Neuronal stem cell (in vitro differentiated cells): Measurements from ENCODE around the gene SMARCA5.

Experiments
- DNase-seq: peaks from one replicate; pipeline ENCODE4 v3.0.0-alpha.2; 2013; ENCODE audit warnings: low spot score
- H2AFZ ChIP-seq: one replicate; pipeline ENCODE4 v1.6.1; 2013; ENCODE audit warnings: mild to moderate bottlenecking, low read length, inconsistent platforms
- H2AK5ac ChIP-seq: 2 replicates; pipeline ENCODE4 v1.6.1; 2013; ENCODE audit warnings: low read depth, mild to moderate bottlenecking, inconsistent platforms, low read length, moderate library complexity, mixed read lengths
- H2BK120ac ChIP-seq: 2 replicates; pipeline ENCODE4 v1.6.1; 2013; ENCODE audit warnings: low read depth, mild to moderate bottlenecking, inconsistent platforms, low read length, moderate library complexity, mixed read lengths
- H2BK12ac ChIP-seq: one replicate; pipeline ENCODE4 v1.6.1; 2013; ENCODE audit warnings: low read length, inconsistent platforms
- H2BK15ac ChIP-seq: 2 replicates; pipeline ENCODE4 v1.6.1; 2013; ENCODE audit warnings: mild to moderate bottlenecking, low read length, inconsistent platforms, mixed read lengths
- H2BK5ac ChIP-seq: one replicate; pipeline ENCODE4 v1.6.1; 2013; ENCODE audit warnings: inconsistent platforms, mild to moderate bottlenecking, low read length, moderate library complexity
- H3K14ac ChIP-seq: one replicate; pipeline ENCODE4 v1.6.1; 2013; ENCODE audit warnings: low read length, inconsistent platforms
- H3K18ac ChIP-seq: 2 replicates; pipeline ENCODE4 v1.6.1; 2013; ENCODE audit warnings: low read length, inconsistent platforms
- H3K23ac ChIP-seq: 2 replicates; pipeline ENCODE4 v1.6.1; 2013; ENCODE audit warnings: low read depth, mild to moderate bottlenecking, mixed read lengths, low read length, inconsistent platforms; ENCODE audit not compliant: poor library complexity
- H3K27ac ChIP-seq: replicated peaks from 3 replicates; pipeline ENCODE4 v1.5.1; 2013; ENCODE audit warnings: low read length, inconsistent platforms
- H3K27me3 ChIP-seq, 3 experiments: 2 replicates each; pipeline ENCODE4 v1.6.1; 2013; ENCODE audit warnings: low read length in 3 of 3, mild to moderate bottlenecking in 2 of 3, inconsistent platforms in 1 of 3, low read depth in 1 of 3, mixed read lengths in 1 of 3, moderate library complexity in 1 of 3; ENCODE audit not compliant: control insufficient read depth in 3 of 3, insufficient read depth in 3 of 3
- H3K36me3 ChIP-seq, 2 donors: replicated peaks in 1 of 2; 2 replicates each; pipeline ENCODE4 v1.6.1; 2013; ENCODE audit warnings: low read length in 2 of 2; ENCODE audit not compliant: control insufficient read depth in 2 of 2, insufficient read depth in 2 of 2
- H3K4ac ChIP-seq: 2 replicates; pipeline ENCODE4 v1.6.1; 2013; ENCODE audit warnings: inconsistent platforms, mild to moderate bottlenecking, low read length, moderate library complexity
- H3K4me1 ChIP-seq, 2 donors: 1 replicate in 1 of 2; 2 replicates in 1 of 2; pipeline ENCODE4 v1.6.1; 2013; ENCODE audit warnings: low read length in 2 of 2, low read depth in 1 of 2; ENCODE audit not compliant: control insufficient read depth in 2 of 2, insufficient read depth in 1 of 2
- H3K4me2 ChIP-seq: one replicate; pipeline ENCODE4 v1.6.1; 2013; ENCODE audit warnings: mild to moderate bottlenecking, low read length, inconsistent platforms; ENCODE audit not compliant: insufficient read depth, poor library complexity, severe bottlenecking
- H3K4me3 ChIP-seq, 2 donors: 2 replicates each; pipeline ENCODE4 v1.5.1; 2013; ENCODE audit warnings: low read length in 2 of 2, mild to moderate bottlenecking in 2 of 2, inconsistent platforms in 1 of 2, moderate library complexity in 1 of 2
- H3K79me1 ChIP-seq: one replicate; pipeline ENCODE4 v1.6.1; 2013; ENCODE audit warnings: low read depth, mild to moderate bottlenecking, inconsistent platforms, low read length, moderate library complexity
- H3K9ac ChIP-seq: one replicate; pipeline ENCODE4 v1.6.1; 2013; ENCODE audit warnings: mild to moderate bottlenecking, low read depth, low read length, inconsistent platforms; ENCODE audit not compliant: poor library complexity
- H3K9me3 ChIP-seq, 2 donors: replicated peaks in 1 of 2; 2 replicates each; pipeline versions ENCODE3 to v1.6.1; 2013; ENCODE audit warnings: low read length in 2 of 2, mild to moderate bottlenecking in 2 of 2, inconsistent platforms in 1 of 2, low read depth in 1 of 2, mixed read lengths in 1 of 2, moderate library complexity in 1 of 2; ENCODE audit not compliant: control insufficient read depth in 2 of 2, insufficient read depth in 1 of 2
- H4K8ac ChIP-seq: one replicate; pipeline ENCODE4 v1.6.1; 2013; ENCODE audit warnings: low read depth, mild to moderate bottlenecking, inconsistent platforms, low read length, moderate library complexity
- H4K91ac ChIP-seq: one replicate; pipeline ENCODE4 v1.6.1; 2013; ENCODE audit warnings: low read length, low read depth, mild to moderate bottlenecking, inconsistent platforms; ENCODE audit not compliant: poor library complexity
- WGBS, 2 donors: extraction: QIAGEN DNeasy Blood & Tissue Kit; methylation state at CpG; one replicate each; pipeline ENCODE4 v1.1.7; 2013; ENCODE audit warnings: missing lambda C conversion rate in 2 of 2, mixed read lengths in 1 of 2; ENCODE audit not compliant: insufficient read length in 2 of 2, insufficient replicate concordance in 1 of 2; ENCODE audit errors: extremely low coverage in 2 of 2; 5-methylcytosine and 5-hydroxymethylcytosine counted together

SMARCA5 gene

DNA sequence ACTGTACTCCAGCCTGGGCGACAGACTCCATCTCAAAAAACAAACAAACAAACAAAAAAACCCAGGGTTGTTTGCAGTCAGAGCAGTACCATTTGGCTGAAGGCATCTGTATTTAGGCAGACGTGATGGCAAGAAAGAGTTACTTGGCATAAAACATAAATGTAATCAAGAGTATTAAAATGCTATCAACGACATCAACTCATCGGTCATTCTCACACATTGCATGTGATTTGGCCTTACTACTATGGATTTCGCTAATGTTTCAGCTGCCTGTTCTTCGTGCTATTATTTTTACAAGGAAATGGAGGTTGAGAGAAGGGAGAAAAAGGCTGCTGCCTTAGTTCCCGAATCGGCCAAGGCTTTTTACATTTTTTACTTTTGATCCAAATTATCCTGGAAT lies 15.5 kb upstream of the SMARCA5 start:
- no peak overlapping the region for H3K9ac ChIP-seq
- H3K4me1 ChIP-seq, result no peaks in the 10 kb centered on the region
- no peak overlapping the region for H3K27ac ChIP-seq
- WGBS, 2 donors, result no CpG with 5 or more reads among the region's 8 CpGs
- no peak overlapping the region for H3K23ac ChIP-seq
- H4K91ac ChIP-seq, result no peak overlapping the region
- no peak overlapping the region for H3K14ac ChIP-seq
- no peaks in the 10 kb centered on the region for H3K79me1 ChIP-seq
- no peak overlapping the region for H4K8ac ChIP-seq
- no peak overlapping the region for H2BK120ac ChIP-seq
- no peak overlapping the region for H2BK5ac ChIP-seq
- H3K4ac ChIP-seq, result no peak overlapping the region
- no peak overlapping the region for H2AFZ ChIP-seq
- no peak for DNase-seq
- H2AK5ac ChIP-seq, result no peak overlapping the region
- H3K4me3 ChIP-seq, result no peak overlapping the region
- H2BK15ac ChIP-seq, result no peak overlapping the region
- H3K9me3 ChIP-seq, result no peaks in the 10 kb centered on the region
- H3K18ac ChIP-seq, result no peak overlapping the region
- no peak overlapping the region for H3K4me2 ChIP-seq
- H3K36me3 ChIP-seq, result no peaks in the 10 kb centered on the region
- H3K27me3 ChIP-seq, result no peaks in the 10 kb centered on the region
- no peak overlapping the region for H2BK12ac ChIP-seq

- Histone ChIP-seq H3K4me1 (no peaks in the 10 kb centered on the region), H3K14ac (no peak overlapping the region), H3K79me1 (no peaks in the 10 kb centered on the region), H3K4me2 (no peak overlapping the region), H3K36me3 (no peaks in the 10 kb centered on the region), H3K9me3 (no peaks in the 10 kb centered on the region), H3K4ac (no peak overlapping the region), H2AFZ (no peak overlapping the region), H2AK5ac (no peak overlapping the region), H2BK120ac (no peak overlapping the region), H3K27ac (no peak overlapping the region), H2BK15ac (no peak overlapping the region), H2BK5ac (no peak overlapping the region), H3K9ac (no peak overlapping the region), H3K23ac (no peak overlapping the region), H3K27me3 (no peaks in the 10 kb centered on the region), H4K91ac (no peak overlapping the region), H4K8ac (no peak overlapping the region), H3K18ac (no peak overlapping the region), H3K4me3 (no peak overlapping the region), H2BK12ac (no peak overlapping the region)
- DNase-seq, result no peak
- no CpG with 5 or more reads among the region's 1 CpG for WGBS, 2 donors
Observed at GRCh38 chr4:143502231-143502630, 11.3 kb upstream of the SMARCA5 start.

DNA sequence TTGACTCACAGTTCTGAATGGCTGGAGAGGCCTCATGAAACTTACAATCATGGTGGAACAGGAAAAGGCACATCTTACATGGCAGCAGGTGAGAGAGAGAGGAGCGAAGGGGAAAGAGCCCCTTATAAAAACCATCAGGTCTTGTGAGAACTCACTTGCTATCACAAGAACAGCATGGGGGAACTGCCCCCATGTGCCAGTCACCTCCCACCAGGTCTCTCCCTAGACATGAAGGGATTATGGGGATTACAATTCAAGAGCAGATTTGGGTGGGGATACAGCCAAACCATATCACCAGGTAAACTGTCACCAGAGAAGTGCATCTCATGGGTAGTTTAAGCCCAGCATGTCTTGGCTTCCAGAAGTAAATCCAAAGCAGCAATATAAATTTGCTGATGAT lies 7.5 kb upstream of the SMARCA5 start:
- Histone ChIP-seq H3K18ac (no peak overlapping the region), H2BK5ac (no peak overlapping the region), H3K23ac (no peak overlapping the region), H3K4ac (no peak overlapping the region), H3K14ac (no peak overlapping the region), H2BK120ac (no peak overlapping the region), H2BK12ac (peak overlapping the region; percentile 41), H4K91ac (no peak overlapping the region), H3K4me1 (no peaks in the 10 kb centered on the region), H3K27me3 (no peaks in the 10 kb centered on the region), H3K27ac (no peak overlapping the region), H4K8ac (no peak overlapping the region), H2AK5ac (no peak overlapping the region), H2AFZ (no peak overlapping the region), H3K4me3 (no peak overlapping the region), H3K9ac (no peak overlapping the region), H3K9me3 (no peaks in the 10 kb centered on the region), H3K36me3 (no peaks in the 10 kb centered on the region), H2BK15ac (no peak overlapping the region), H3K79me1 (no peaks in the 10 kb centered on the region), H3K4me2 (no peak overlapping the region)
- no peak for DNase-seq
- no CpG with 5 or more reads among the region's 1 CpG for WGBS, 2 donors

GRCh38 chr4:143511906-143512305 lies 1.6 kb upstream of the SMARCA5 start:
- peaks cover 2 to 4% of the 10 kb centered on the region in 2 donors for H3K4me1 ChIP-seq
- H3K9me3 ChIP-seq, result peaks cover 0 to under 1% of the 10 kb centered on the region in 2 donors
- no peak overlapping the region for H4K8ac ChIP-seq
- H2AFZ ChIP-seq, result peak overlapping the region; percentile 88
- no peak overlapping the region for H3K27ac ChIP-seq
- H2BK5ac ChIP-seq, result no peak overlapping the region
- H2BK12ac ChIP-seq, result no peak overlapping the region
- H2BK120ac ChIP-seq, result no peak overlapping the region
- H3K4me3 ChIP-seq, result no peak overlapping the region
- H2AK5ac ChIP-seq, result no peak overlapping the region
- peaks cover 0 to 17% of the 10 kb centered on the region in 2 donors for H3K36me3 ChIP-seq
- no peak overlapping the region for H3K23ac ChIP-seq
- H3K27me3 ChIP-seq, result no peaks in the 10 kb centered on the region
- no peak overlapping the region for H3K9ac ChIP-seq
- no peak overlapping the region for H3K14ac ChIP-seq
- no peak overlapping the region for H2BK15ac ChIP-seq
- no peaks in the 10 kb centered on the region for H3K79me1 ChIP-seq
- no CpG with 5 or more reads among the region's 7 CpGs for WGBS, 2 donors
- no peak overlapping the region for H3K18ac ChIP-seq
- H4K91ac ChIP-seq, result no peak overlapping the region
- H3K4ac ChIP-seq, result no peak overlapping the region
- no peak overlapping the region for H3K4me2 ChIP-seq
- no peak for DNase-seq
